HG02763 (cell line): ENCODE results near the gene TFF1.

ENCODE experiments used
- ATAC-seq: cut with Tn5 transposase; IDR thresholded peaks from one replicate; pipeline ENCODE4 v1.9.1; 2021; ENCODE audit warnings: mild to moderate bottlenecking, moderate library complexity; ENCODE audit not compliant: unreplicated experiment

TFF1 gene

DNA sequence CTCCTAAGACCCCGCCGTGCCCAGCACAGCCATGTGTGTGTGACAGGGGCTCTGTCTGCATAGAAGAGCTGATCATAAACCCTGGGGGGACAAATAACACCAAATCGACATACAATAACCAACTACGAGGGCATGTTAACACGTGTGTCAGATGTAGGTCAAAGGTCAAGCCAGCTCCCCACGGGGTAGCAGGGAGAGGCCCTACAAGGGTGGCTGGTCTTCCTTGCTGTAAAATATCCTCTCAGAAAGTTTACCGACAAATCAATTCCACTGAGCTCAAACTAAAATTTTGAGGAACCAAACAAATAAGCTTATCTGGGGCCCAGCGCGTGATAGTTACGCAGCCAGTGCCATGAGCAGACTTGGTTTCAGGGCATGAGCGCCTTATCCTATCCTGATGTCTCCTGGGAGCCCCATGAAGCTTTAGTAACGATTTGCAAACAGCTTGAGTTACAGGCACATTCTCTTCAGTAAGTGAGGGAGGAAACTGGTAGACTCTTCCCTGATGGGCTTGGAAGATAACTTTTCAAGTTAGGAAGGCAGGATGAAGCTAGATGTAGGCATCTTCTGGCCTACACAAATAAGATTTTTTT, 32.2 kb upstream of the TFF1 start:
- no peak for ATAC-seq

- no peak for ATAC-seq
Observed at GRCh38 chr21:42397746-42398394, 31.5 kb upstream of the TFF1 start.

DNA sequence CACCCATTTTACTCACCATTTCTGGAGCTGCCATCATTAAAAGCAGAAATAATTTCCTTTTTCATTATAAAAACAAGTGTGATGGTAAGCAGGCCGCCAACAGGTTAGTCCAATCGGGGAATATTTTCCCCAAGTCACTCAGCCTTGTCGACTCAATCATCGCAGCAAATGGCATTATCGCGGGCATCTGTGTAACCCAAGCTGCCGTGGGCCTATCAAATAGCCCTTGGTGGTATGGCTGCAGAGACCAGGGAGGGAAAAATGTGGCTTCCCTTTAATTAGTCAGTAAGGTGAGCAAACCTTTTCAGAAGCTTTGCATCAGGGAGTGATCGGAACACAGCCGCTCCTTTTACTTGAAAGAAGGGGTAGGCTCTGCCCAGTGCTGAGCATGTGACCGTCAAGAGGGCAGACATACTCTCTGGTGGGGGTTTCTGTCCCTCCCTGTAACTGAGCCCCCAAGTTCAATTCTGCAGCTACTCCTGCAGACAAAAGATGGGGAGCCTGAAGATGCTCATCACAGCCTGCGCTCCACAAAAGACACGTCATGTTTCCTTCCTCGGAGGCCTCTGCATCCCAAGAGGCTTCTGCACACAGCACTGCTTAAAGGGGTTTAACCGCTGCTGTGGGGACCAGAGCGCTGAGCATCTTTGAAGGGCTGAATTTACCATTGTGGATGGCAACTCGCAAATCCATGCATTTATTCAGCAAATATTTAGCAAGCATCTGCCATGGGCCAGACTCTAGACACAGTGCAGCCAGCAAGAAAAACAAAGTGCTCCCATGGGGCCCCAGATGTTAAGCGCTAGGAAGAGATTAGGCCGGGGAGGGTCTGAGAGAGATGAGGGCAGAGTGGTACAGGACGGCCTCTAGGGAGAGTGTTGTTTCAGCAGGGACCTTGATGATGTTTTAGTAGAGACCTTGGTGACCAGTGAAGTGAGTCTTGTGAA, 30.7 kb upstream of the TFF1 start:
- no peak for ATAC-seq

- ATAC-seq: no peak
Observed at GRCh38 chr21:42395905-42396651, 29.7 kb upstream of the TFF1 start, which contains the start of gene TMPRSS3. TSS of gene TMPRSS3 (minus strand) at chr21:42396052. CDS start at chr21:42395417, 635 bp downstream.

DNA sequence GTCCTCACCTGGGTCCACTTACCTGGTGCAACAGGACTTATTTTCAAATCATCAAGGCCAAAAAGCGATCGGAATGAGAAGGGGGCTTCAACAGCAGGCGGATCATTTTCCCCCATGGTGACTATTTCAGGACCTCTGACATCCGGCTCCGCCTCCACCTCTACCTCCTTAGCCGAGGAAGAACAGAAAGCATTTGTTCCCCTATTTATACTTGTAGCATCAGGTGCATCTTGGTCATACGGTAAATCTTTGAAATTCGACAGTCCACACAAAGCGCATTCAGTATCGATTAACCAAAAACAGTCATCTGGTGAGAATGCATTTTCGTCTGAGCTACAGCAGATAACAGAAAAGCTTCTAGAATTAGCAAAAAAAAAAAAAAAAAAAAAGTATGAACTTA, 29.0 kb upstream of the TFF1 start:
- ATAC-seq: no peak

DNA sequence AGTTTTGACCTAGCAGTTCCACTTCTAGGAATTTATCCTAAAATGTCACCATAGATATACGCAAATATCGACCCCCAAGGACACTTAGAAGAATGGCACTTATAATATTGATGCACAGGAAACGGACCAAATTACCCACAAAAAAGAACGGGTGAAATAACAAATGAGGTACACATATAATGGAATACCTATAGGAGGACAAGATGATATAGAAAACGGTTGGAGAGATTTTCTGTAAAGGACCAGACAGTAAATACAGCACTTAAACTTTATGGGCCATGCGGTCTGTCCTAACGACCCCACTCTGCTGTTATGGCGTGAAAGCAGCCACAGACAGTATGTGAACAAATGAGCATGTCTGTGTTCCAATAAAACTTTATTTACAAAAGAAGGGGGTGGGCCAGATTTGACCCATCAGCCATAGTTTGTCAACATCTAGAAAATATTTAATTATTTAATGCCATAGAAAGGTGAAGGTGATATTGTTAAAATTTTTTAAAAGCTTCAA, 27.2 kb upstream of the TFF1 start:
- ATAC-seq: no peak

- ATAC-seq: peak; percentile 61
Observed at GRCh38 chr21:42392731-42393442, 26.6 kb upstream of the TFF1 start.

DNA sequence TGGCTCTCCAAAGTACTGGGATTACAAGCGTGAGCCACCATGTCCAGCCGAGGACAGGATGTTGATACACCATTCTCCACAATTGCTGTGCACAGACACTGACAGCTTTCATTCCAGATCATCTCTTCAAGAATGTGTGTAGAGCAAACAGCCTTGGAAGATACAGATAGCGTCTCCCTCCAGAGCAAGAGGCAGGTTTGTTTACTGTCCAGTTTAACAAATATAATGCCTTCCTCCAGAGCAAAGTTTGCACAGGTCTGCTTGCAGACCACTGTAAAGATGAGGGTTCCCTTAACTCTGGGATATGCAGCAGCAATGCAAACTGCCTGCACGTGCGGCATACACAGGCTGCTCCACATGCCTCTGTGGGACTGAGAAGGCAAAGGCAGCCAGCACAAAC, 25.0 kb upstream of the TFF1 start:
- no peak for ATAC-seq

DNA sequence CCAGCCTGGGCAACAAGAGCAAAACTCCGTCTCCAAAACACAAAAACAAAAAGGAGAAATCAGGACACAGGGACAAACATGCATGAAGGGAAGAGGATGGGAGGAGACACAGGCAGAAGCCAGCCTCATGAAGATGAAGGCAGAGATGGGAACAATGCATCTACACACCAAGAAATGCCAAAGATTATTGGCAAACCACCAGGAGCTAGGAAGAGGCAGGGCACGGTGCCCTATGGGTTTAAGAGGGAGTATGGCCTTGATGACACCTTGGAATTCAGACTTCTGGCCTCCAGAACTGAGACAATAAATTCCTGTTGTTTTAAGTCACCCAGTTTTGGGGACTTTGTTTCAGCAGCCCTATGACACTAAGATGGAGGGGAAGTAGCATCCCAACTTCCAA, 24.4 kb upstream of the TFF1 start:
- ATAC-seq: no peak

GRCh38 chr21:42390193-42390592, 23.9 kb upstream of the TFF1 start:
- ATAC-seq: no peak

DNA sequence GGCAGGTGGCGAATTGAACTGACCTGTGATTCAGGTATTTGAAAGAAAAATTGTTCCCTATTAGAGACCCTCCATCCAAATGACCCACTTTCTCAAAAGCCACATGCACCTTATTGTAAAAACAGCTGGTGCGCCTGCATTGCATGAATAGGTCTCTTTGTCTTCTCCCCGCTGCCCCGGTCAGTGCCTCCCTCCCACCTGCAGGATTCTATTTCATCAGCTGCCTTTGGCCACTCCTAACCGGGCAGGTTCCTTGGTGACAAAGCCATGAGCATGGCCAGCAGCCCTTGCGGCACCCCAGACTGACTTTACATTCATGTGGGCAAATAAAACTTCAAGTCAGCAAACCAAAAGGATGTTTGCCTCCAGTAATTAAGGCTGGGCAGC, 23.1 kb upstream of the TFF1 start:
- no peak for ATAC-seq

DNA sequence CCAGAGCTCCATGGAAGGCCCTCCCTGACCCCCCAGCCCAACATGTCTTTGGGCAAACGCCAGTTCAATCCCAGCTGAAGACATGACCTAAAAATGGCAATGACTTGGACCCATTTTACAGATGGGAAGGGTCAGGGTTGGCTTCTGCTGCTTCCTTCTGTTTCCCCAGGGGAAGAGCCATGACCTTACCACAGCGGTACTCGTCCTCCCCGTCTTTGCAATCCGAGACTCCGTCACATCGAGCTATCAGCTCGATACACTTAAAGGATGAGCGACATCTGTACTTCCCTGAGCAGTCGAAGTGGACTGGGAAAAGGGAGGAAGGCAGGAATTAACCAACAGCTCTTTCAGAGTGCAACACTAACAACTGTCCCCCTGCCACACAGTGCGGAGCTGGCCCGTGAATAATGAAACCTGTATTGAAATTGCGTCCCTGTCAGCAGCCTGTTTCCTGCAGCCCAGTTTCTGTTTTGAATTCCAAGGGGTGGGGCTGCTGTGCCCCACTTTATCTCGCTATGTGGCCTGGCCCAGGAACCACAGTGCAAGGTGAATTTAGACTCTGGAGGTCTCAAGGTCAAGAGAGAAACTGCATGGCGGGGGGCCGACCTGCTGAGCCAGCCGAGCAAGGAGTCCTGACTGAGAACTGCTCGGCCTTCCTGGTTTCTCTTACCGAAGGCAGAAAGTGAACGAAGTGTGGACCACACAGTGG, 22.6 kb upstream of the TFF1 start:
- ATAC-seq: no peak

- ATAC-seq: no peak
Observed at GRCh38 chr21:42387843-42388340, 21.6 kb upstream of the TFF1 start.

- no peak for ATAC-seq
Observed at GRCh38 chr21:42387164-42387563, 20.8 kb upstream of the TFF1 start.

GRCh38 chr21:42386034-42386591, 19.8 kb upstream of the TFF1 start:
- no peak for ATAC-seq

GRCh38 chr21:42385619-42386018, 19.3 kb upstream of the TFF1 start:
- ATAC-seq: no peak

DNA sequence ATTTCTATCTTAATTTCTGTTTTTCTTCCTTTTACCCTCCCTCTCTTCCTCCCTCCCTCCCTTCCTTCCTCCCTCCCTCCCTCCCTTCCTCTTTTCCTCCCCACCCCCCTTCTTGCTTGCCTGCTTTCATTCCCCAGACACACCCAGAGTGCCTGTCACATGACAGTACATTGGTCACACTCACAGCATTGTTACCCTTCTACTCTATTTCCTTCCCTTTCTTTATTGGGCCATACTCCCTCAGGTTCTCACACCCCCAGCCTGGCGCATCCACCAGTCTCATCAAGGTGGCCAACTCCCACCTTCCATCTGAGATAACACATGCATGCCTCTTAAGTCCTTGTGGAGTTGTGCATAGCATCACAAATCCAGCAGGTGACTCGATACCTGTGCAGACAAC, 18.7 kb upstream of the TFF1 start:
- no peak for ATAC-seq

GRCh38 chr21:42384156-42384945, 18.0 kb upstream of the TFF1 start:
- ATAC-seq: no peak
